Upper lobe of left lung (tissue), 4 donors: ENCODE results near the gene TMED7.

Experiments
- CTCF ChIP-seq, 6 experiments: fragments of 450-650 bp in 4 of 6; fragments of 200-600 bp in 2 of 6; sonication (generic) in 2 of 6; IDR thresholded peaks; one replicate each; pipeline ENCODE4 v1.5.1; 2016 to 2019; ENCODE audit warnings: antibody characterized with exemption in 6 of 6
- EP300 ChIP-seq, 4 donors: sonication (generic); formaldehyde crosslinking; IDR thresholded peaks; one replicate each; pipeline ENCODE4 v1.5.1; 2017; ENCODE audit warnings: antibody characterized with exemption in 4 of 4, control low read depth in 2 of 4
- POLR2A ChIP-seq, 4 donors: fragments of 450-650 bp; IDR thresholded peaks; one replicate each; pipeline ENCODE4 v1.5.1; 2016 to 2017; ENCODE audit warnings: antibody characterized with exemption in 4 of 4, mild to moderate bottlenecking in 2 of 4
- POLR2AphosphoS5 ChIP-seq, 2 donors: sonication (generic); formaldehyde crosslinking; IDR thresholded peaks; one replicate each; pipeline ENCODE4 v1.5.1; 2017; ENCODE audit warnings: antibody characterized with exemption in 2 of 2

- no peak for TF ChIP-seq POLR2A (IDR thresholded peaks at IDR 0.05)
- TF ChIP-seq CTCF (IDR thresholded peaks at IDR 0.05): no peak
- no peak for TF ChIP-seq POLR2AphosphoS5 (IDR thresholded peaks at IDR 0.05)
- no peak for TF ChIP-seq EP300 (IDR thresholded peaks at IDR 0.05)
Observed at GRCh38 chr5:115573133-115573532, 52.7 kb downstream of the TMED7 start.
